GM18868 (cell line): ENCODE measurements around the gene S1PR1.

ENCODE experiments used
- ATAC-seq: cut with Tn5 transposase; IDR thresholded peaks from one replicate; pipeline ENCODE4 v1.9.1; 2021; ENCODE audit warnings: mild to moderate bottlenecking, moderate library complexity; ENCODE audit not compliant: unreplicated experiment

Gene S1PR1

GRCh38 chr1:101278845-101279244, 42.0 kb downstream of the S1PR1 start:
- no peak for ATAC-seq

- ATAC-seq, result no peak
Observed at GRCh38 chr1:101280049-101280592, 43.3 kb downstream of the S1PR1 start.

- no peak for ATAC-seq
Observed at GRCh38 chr1:101280942-101281654, 44.3 kb downstream of the S1PR1 start.

- no peak for ATAC-seq
Observed at GRCh38 chr1:101281751-101282150, 44.9 kb downstream of the S1PR1 start.

GRCh38 chr1:101282314-101283038, 45.7 kb downstream of the S1PR1 start:
- no peak for ATAC-seq

- no peak for ATAC-seq
Observed at GRCh38 chr1:101283443-101283842, 46.6 kb downstream of the S1PR1 start.

GRCh38 chr1:101284021-101284420, 47.2 kb downstream of the S1PR1 start:
- ATAC-seq, result no peak

- no peak for ATAC-seq
Observed at GRCh38 chr1:101284622-101285218, 47.9 kb downstream of the S1PR1 start.

GRCh38 chr1:101285922-101286570, 49.2 kb downstream of the S1PR1 start:
- ATAC-seq, result no peak

GRCh38 chr1:101288491-101288944, 51.7 kb downstream of the S1PR1 start:
- peak; percentile 45 for ATAC-seq

- no peak for ATAC-seq
Observed at GRCh38 chr1:101290119-101290921, 53.5 kb downstream of the S1PR1 start.
